ENCODE results near the gene KCNIP1. TPM values are rescaled to one million over a fixed set of nuclear protein-coding genes. Genes with fewer than 3 reads are reported as not detected.

Gene KCNIP1
- total and polyA plus RNA-seq, 4 donors, result 0.13 to 1.8 (median 0.72) TPM

DNA sequence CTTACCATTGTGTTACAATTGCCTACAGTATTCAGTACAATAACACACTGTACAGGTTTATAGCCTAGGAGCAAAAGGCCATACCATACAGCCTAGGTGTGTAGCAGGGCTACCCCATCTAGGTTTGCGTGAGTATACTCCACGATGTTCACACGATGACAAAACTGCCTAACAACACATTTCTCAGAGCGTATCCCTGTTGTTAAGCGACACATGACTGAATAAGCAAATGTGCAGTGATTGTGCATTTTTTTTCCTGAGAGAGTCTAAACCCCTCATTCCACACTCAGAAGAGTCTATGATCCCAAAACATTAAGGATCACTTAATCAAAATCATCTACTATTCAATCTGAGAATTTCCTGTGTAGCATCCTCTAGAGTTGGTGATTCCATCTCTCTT lies 211.3 kb downstream of the KCNIP1 start:
- Histone ChIP-seq H3K27me3 (ENCODE audit: control insufficient read depth in 3 of 3, insufficient read depth in 3 of 3, low read length in 2 of 3) (peaks cover 0 to 3% (median 0%) of the 10 kb centered on the region in 3 donors), H3K4me1 (ENCODE audit: control insufficient read depth in 5 of 5, insufficient read depth in 5 of 5, low read length in 5 of 5) (peaks cover 0 to 18% (median 0%) of the 10 kb centered on the region in 5 donors), H3K4me3 (no peak overlapping the region), H3K9ac (ENCODE audit: insufficient read depth in 1 of 2, low read length in 2 of 2) (no peak overlapping the region), H3K9me3 (ENCODE audit: control insufficient read depth in 4 of 4, insufficient read depth in 3 of 4, low read length in 3 of 4) (peaks cover 0 to 2% (median 0%) of the 10 kb centered on the region in 4 donors), H3K27ac (ENCODE audit: low read depth in 1 of 2, low read length in 1 of 2) (no peak overlapping the region), H3K36me3 (ENCODE audit: control insufficient read depth in 4 of 4, insufficient read depth in 4 of 4, low read length in 4 of 4) (no peaks in the 10 kb centered on the region)
- no peak for TF ChIP-seq CTCF (IDR thresholded peaks at IDR 0.05; ENCODE audit: control extremely low read depth, extremely low read depth)
- 86 to 91% methylated on average over 5 of the region's 5 CpGs for WGBS, 2 donors
- no peak for ATAC-seq (ENCODE audit: insufficient read depth, low FRiP score)
- DNase-seq, result peak in 2 of 3 donors; percentile 5 to 6

- peaks cover 0 to 3% (median 0%) of the 10 kb centered on the region in 4 donors for H3K9me3 ChIP-seq (ENCODE audit: control insufficient read depth in 4 of 4, insufficient read depth in 3 of 4, low read length in 3 of 4)
- peak in 2 of 3 donors; percentile 71 to 74 for DNase-seq
- no peak overlapping the region for H3K9ac ChIP-seq (ENCODE audit: insufficient read depth in 1 of 2, low read length in 2 of 2)
- no peak overlapping the region for H3K4me3 ChIP-seq
- peaks cover 0 to 18% (median 0%) of the 10 kb centered on the region in 5 donors for H3K4me1 ChIP-seq (ENCODE audit: control insufficient read depth in 5 of 5, insufficient read depth in 5 of 5, low read length in 5 of 5)
- H3K36me3 ChIP-seq (ENCODE audit: control insufficient read depth in 4 of 4, insufficient read depth in 4 of 4, low read length in 4 of 4), result no peaks in the 10 kb centered on the region
- ATAC-seq (ENCODE audit: insufficient read depth, low FRiP score), result no peak
- H3K27me3 ChIP-seq (ENCODE audit: control insufficient read depth in 3 of 3, insufficient read depth in 3 of 3, low read length in 2 of 3), result peaks cover 0 to 4% (median 0%) of the 10 kb centered on the region in 3 donors
- WGBS, 2 donors, result 32 to 44% methylated on average over 4 of the region's 4 CpGs
- H3K27ac ChIP-seq (ENCODE audit: low read depth in 1 of 2, low read length in 1 of 2), result no peak overlapping the region
- no peak for TF ChIP-seq CTCF (IDR thresholded peaks at IDR 0.05; ENCODE audit: control extremely low read depth, extremely low read depth)
Observed at GRCh38 chr5:170716396-170716795, 212.6 kb downstream of the KCNIP1 start.

GRCh38 chr5:170719551-170719950 lies 215.7 kb downstream of the KCNIP1 start:
- Histone ChIP-seq H3K27me3 (ENCODE audit: control insufficient read depth in 3 of 3, insufficient read depth in 3 of 3, low read length in 2 of 3) (peaks cover 0 to 4% (median 0%) of the 10 kb centered on the region in 3 donors), H3K27ac (ENCODE audit: low read depth in 1 of 2, low read length in 1 of 2) (no peak overlapping the region), H3K9me3 (ENCODE audit: control insufficient read depth in 4 of 4, insufficient read depth in 3 of 4, low read length in 3 of 4) (peaks cover 0 to 4% (median 0%) of the 10 kb centered on the region in 4 donors), H3K9ac (ENCODE audit: insufficient read depth in 1 of 2, low read length in 2 of 2) (no peak overlapping the region), H3K4me3 (no peak overlapping the region), H3K36me3 (ENCODE audit: control insufficient read depth in 4 of 4, insufficient read depth in 4 of 4, low read length in 4 of 4) (no peaks in the 10 kb centered on the region), H3K4me1 (ENCODE audit: control insufficient read depth in 5 of 5, insufficient read depth in 5 of 5, low read length in 5 of 5) (peaks cover 0 to 18% (median 0%) of the 10 kb centered on the region in 5 donors)
- no peak for ATAC-seq (ENCODE audit: insufficient read depth, low FRiP score)
- TF ChIP-seq CTCF (IDR thresholded peaks at IDR 0.05; ENCODE audit: control extremely low read depth, extremely low read depth), result no peak
- 89 to 91% methylated on average over 3 of the region's 3 CpGs for WGBS, 2 donors
- no peak for DNase-seq

- Histone ChIP-seq H3K4me3 (no peak overlapping the region), H3K27me3 (ENCODE audit: control insufficient read depth in 3 of 3, insufficient read depth in 3 of 3, low read length in 2 of 3) (peaks cover 0 to 4% (median 0%) of the 10 kb centered on the region in 3 donors), H3K4me1 (ENCODE audit: control insufficient read depth in 5 of 5, insufficient read depth in 5 of 5, low read length in 5 of 5) (peaks cover 0 to 18% (median 0%) of the 10 kb centered on the region in 5 donors), H3K9ac (ENCODE audit: insufficient read depth in 1 of 2, low read length in 2 of 2) (no peak overlapping the region), H3K27ac (ENCODE audit: low read depth in 1 of 2, low read length in 1 of 2) (no peak overlapping the region), H3K36me3 (ENCODE audit: control insufficient read depth in 4 of 4, insufficient read depth in 4 of 4, low read length in 4 of 4) (no peaks in the 10 kb centered on the region), H3K9me3 (ENCODE audit: control insufficient read depth in 4 of 4, insufficient read depth in 3 of 4, low read length in 3 of 4) (peaks cover 0 to 4% (median 0%) of the 10 kb centered on the region in 4 donors)
- ATAC-seq (ENCODE audit: insufficient read depth, low FRiP score) (no peak), DNase-seq (no peak)
- WGBS, 2 donors, result 75 to 83% methylated on average over 4 of the region's 4 CpGs
- TF ChIP-seq CTCF (IDR thresholded peaks at IDR 0.05; ENCODE audit: control extremely low read depth, extremely low read depth), result no peak
Observed at GRCh38 chr5:170720179-170720578, 216.4 kb downstream of the KCNIP1 start.

Measured in lung (tissue), 12 donors.